Ovary (tissue), 9 donors: ENCODE results near the gene GATA3. TPM values are rescaled to one million over a fixed set of nuclear protein-coding genes. Genes with fewer than 3 reads are reported as not detected.

ENCODE experiments used
- DNase-seq, 5 donors: peaks; one replicate each; pipeline ENCODE4 v3.0.0-alpha.2; 2019 to 2020
- H3K27ac ChIP-seq, 2 donors: fragments of 200-600 bp; one replicate each; pipeline versions ENCODE4 v1.5.1 to v1.8.0; 2019 to 2022
- H3K27me3 ChIP-seq: fragments of 200-600 bp; one replicate; pipeline ENCODE4 v1.8.0; 2022
- H3K36me3 ChIP-seq: fragments of 200-600 bp; sonication (generic); one replicate; pipeline ENCODE4 v1.5.1; 2019
- H3K4me1 ChIP-seq: one replicate; pipeline ENCODE4 v1.8.1; 2013; ENCODE audit warnings: mild to moderate bottlenecking, moderate library complexity; ENCODE audit not compliant: insufficient read depth
- H3K4me3 ChIP-seq: fragments of 200-600 bp; sonication (generic); one replicate; pipeline ENCODE4 v1.5.1; 2017
- H3K9me3 ChIP-seq, 2 donors: fragments of 200-600 bp in 1 of 2; sonication (generic) in 1 of 2; one replicate each; pipeline versions ENCODE4 v1.5.1 to v1.8.1; 2013 to 2019; ENCODE audit warnings: mild to moderate bottlenecking in 1 of 2, moderate library complexity in 1 of 2
- EP300 ChIP-seq: sonication (generic); formaldehyde crosslinking; IDR thresholded peaks from one replicate; pipeline ENCODE4 v1.6.1; 2017; ENCODE audit warnings: antibody characterized with exemption
- POLR2A ChIP-seq: fragments of 450-650 bp; IDR thresholded peaks from one replicate; pipeline ENCODE4 v1.6.1; 2017; ENCODE audit warnings: antibody characterized with exemption, mild to moderate bottlenecking, moderate library complexity
- WGBS, 3 donors: extraction: QIAGEN DNeasy Blood & Tissue Kit in 1 of 3; methylation state at CpG; one replicate each; pipeline versions ENCODE4 v1.1.5 to v1.1.7; 2013 to 2017; 5-methylcytosine and 5-hydroxymethylcytosine counted together
- intact Hi-C, 4 donors: fragments of 100-400 bp; cut with DNase I; formaldehyde crosslinking; loops; one replicate each; pipeline versions ENCODE4 v1.11.0 to v1.15.1; 2022 to 2023
- polyA plus RNA-seq, 2 donors: library from polyadenylated mRNA; stranded (reverse); fragments of 200-250 nt in 1 of 2; fragments of 350-450 nt in 1 of 2; fragmentation: Illumina TruSeq in 1 of 2; extraction: RNeasy Lipid Tissue Mini Kit (QIAGEN cat#74804) in 1 of 2; gene quantifications; one replicate each; pipeline ENCODE4 v1.2.3, GENCODE V29; 2013 to 2014
- total RNA-seq, 7 donors: library from RNA; depleted of rRNA in 2 of 7; stranded (reverse); fragments of >200 nt in 2 of 7; fragmentation: NEBNext Ultra II Directional in 3 of 7; extraction: Animal tissue kit (Norgen Biotek cat#: 25700) in 3 of 7; gene quantifications; one replicate each; pipeline versions ENCODE4 v1.1.0 to v1.2.4, GENCODE V29; 2016 to 2023
- TF ChIP-seq, protein P1 (sequence below), 3 donors: fragments of 450-650 bp in 2 of 3; fragments of 200-600 bp in 1 of 3; IDR thresholded peaks; one replicate each; pipeline versions ENCODE4 v1.5.1 to v1.8.0; 2016 to 2022; ENCODE audit warnings: antibody characterized with exemption in 3 of 3, mild to moderate bottlenecking in 1 of 3
- donor health status: DM: no; HTN: no; CAD: no; lungs with moderate emphysema.
- donor health status: DM: no; HTN: no; CAD: no.
- donor health status: Bipolar disorder and iron deficiency.
- donor health status: DM: yes; HTN: yes; CAD: no.
- donor health status: DM: no; HTN: no; CAD: no.
- donor health status: DM: yes; HTN: yes; CAD: no.

The GATA3 gene
- total and polyA plus RNA-seq, 9 donors, result 0.15 to 0.48 (median 0.38) TPM; not detected in 2

DNA sequence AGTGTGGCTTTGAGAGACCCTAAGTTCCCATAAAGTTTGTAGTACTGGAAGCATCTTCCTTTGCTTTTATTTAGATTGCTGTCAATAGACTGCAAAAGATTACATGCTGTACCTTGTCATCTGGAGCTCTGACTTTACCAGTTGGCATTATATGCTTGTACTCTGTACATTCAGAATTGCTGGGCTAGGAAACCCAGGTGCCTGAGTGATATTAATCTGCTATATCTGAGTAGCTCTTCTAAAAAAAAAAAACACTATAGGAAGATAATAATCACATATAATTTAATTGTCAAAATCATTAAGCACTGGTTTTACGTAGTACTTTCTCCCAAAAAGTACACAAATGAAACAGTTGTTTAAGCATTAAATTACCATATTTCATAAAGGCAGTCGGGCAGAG, 12.3 kb downstream of the GATA3 start:
- DNase-seq, result no peak
- Histone ChIP-seq H3K27ac (no peak overlapping the region), H3K9me3 (no peaks in the 10 kb centered on the region), H3K36me3 (no peaks in the 10 kb centered on the region), H3K27me3 (no peaks in the 10 kb centered on the region), H3K4me3 (no peak overlapping the region), H3K4me1 (no peaks in the 10 kb centered on the region)
- intact Hi-C loops, result no loop called here
- TF ChIP-seq, protein P1, sequence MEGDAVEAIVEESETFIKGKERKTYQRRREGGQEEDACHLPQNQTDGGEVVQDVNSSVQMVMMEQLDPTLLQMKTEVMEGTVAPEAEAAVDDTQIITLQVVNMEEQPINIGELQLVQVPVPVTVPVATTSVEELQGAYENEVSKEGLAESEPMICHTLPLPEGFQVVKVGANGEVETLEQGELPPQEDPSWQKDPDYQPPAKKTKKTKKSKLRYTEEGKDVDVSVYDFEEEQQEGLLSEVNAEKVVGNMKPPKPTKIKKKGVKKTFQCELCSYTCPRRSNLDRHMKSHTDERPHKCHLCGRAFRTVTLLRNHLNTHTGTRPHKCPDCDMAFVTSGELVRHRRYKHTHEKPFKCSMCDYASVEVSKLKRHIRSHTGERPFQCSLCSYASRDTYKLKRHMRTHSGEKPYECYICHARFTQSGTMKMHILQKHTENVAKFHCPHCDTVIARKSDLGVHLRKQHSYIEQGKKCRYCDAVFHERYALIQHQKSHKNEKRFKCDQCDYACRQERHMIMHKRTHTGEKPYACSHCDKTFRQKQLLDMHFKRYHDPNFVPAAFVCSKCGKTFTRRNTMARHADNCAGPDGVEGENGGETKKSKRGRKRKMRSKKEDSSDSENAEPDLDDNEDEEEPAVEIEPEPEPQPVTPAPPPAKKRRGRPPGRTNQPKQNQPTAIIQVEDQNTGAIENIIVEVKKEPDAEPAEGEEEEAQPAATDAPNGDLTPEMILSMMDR (IDR thresholded peaks at IDR 0.05), result no peak
- no peak for TF ChIP-seq POLR2A
- TF ChIP-seq EP300, result no peak
- 67 to 81% (median 67%) methylated on average over 2 of the region's 2 CpGs for WGBS, 3 donors

DNA sequence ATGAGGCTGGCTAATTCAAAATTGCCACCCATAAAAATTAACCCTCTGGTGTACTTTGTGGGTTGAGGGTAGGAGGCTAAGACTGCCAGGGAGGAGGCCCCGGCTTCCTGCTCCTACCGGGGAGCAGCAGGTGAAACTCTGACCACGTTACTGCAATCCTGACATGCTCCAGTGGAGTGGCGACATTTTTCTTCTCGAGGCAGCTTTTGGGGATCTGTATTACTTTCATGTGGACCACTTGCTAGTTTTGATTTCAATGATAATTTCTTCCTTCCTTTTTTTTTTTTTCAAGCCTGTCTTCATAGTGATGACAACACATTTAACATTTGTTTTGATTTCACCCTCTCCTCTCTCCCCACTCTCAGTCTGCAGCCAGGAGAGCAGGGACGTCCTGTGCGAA, 14.6 kb downstream of the GATA3 start:
- 85 to 90% (median 85%) methylated on average over 7 of the region's 7 CpGs for WGBS, 3 donors
- Histone ChIP-seq H3K36me3 (no peaks in the 10 kb centered on the region), H3K27me3 (no peaks in the 10 kb centered on the region)

DNA sequence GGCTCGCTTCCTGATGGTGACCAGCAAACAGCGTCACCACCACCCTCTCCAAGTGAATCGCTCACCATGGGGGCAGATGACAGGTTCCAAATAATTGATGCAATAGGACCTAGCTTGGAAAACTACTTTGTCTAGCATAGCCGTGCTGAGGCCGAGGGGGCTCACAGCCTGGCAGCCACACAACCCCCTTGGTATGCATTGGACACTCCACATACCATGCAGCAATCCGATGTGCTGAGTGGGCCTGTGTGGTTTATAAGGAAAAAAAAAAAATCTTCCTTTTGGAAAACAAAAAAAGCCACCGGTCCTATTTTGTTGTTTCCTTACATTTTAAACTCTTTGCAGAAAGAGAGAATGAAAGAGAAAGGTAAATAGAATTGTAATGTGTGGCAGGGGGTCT, 15.1 kb downstream of the GATA3 start:
- intact Hi-C loops, result no loop called here
- no peaks in the 10 kb centered on the region for H3K4me1 ChIP-seq
- WGBS, 3 donors, result 75 to 90% (median 85%) methylated on average over 7 of the region's 7 CpGs
- TF ChIP-seq EP300, result no peak
- TF ChIP-seq POLR2A, result no peak
- TF ChIP-seq, protein P1 (IDR thresholded peaks at IDR 0.05), result no peak
- no peaks in the 10 kb centered on the region for H3K27me3 ChIP-seq
- no peak for DNase-seq
- no peaks in the 10 kb centered on the region for H3K36me3 ChIP-seq
- H3K27ac ChIP-seq, result no peak overlapping the region
- H3K9me3 ChIP-seq, result no peaks in the 10 kb centered on the region
- H3K4me3 ChIP-seq, result no peak overlapping the region

More for the DNA sequence above, 14.6 kb downstream of the GATA3 start:
- no peaks in the 10 kb centered on the region for H3K4me1 ChIP-seq
- H3K27ac ChIP-seq, result no peak overlapping the region
- TF ChIP-seq EP300 (no peak), POLR2A (no peak)
- TF ChIP-seq, protein P1 (IDR thresholded peaks at IDR 0.05), result no peak
- intact Hi-C loops, result no loop called here
- no peaks in the 10 kb centered on the region for H3K9me3 ChIP-seq
- H3K4me3 ChIP-seq, result no peak overlapping the region
- DNase-seq, result no peak

DNA sequence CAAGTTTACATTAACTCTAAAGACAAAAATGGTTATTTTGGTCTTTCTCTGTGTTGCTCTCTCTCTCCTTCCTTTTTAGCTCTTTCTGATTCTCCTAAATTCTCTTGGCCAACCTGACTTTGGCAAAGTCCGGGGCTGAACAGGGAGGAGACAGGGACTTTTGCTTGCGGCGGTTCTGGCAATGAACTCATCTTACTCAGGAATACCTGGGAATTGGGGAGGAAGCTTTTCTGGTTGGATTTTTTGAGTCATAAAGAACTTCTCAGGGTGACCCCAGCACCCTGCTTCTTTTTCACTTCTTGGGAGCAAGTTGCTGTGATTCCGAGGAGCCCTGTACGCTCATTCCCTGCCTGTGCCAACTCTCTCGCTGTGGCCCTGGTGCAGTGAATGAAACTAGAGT, 16.0 kb downstream of the GATA3 start:
- no peaks in the 10 kb centered on the region for H3K27me3 ChIP-seq
- intact Hi-C loops, result no loop called here
- H3K36me3 ChIP-seq, result no peaks in the 10 kb centered on the region
- no peak overlapping the region for H3K4me3 ChIP-seq
- no peaks in the 10 kb centered on the region for H3K4me1 ChIP-seq
- no peaks in the 10 kb centered on the region for H3K9me3 ChIP-seq
- TF ChIP-seq EP300, result no peak
- TF ChIP-seq, protein P1 (IDR thresholded peaks at IDR 0.05), result no peak
- no peak for TF ChIP-seq POLR2A
- DNase-seq, result no peak
- WGBS, 3 donors, result 87 to 91% (median 90%) methylated on average over 6 of the region's 6 CpGs
- H3K27ac ChIP-seq, result no peak overlapping the region

DNA sequence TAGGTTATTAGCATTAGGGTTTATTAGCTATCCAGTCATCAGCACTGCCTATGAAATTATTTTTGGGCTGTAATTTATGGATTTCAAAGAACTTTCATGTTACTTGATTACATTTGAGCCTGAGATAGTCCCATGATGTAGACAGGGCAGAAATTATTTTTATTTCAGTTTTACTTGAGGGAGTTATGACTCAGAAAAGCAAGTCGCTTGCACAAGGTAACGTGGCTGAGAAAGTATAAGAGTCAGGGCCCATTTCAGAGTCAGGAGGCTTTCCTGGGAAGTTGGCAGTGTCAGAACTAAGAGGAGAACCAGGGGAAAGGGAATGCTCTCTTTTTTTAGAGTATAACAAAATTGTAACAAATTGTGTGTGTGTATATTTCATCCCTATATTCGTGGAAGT, 16.5 kb downstream of the GATA3 start:
- no peak for DNase-seq
- no peaks in the 10 kb centered on the region for H3K36me3 ChIP-seq
- H3K4me1 ChIP-seq, result no peaks in the 10 kb centered on the region
- H3K27ac ChIP-seq, result no peak overlapping the region
- no peak overlapping the region for H3K4me3 ChIP-seq
- H3K9me3 ChIP-seq, result no peaks in the 10 kb centered on the region
- no peaks in the 10 kb centered on the region for H3K27me3 ChIP-seq
- TF ChIP-seq, protein P1 (IDR thresholded peaks at IDR 0.05), result no peak
- TF ChIP-seq EP300 (no peak), POLR2A (no peak)
- intact Hi-C loops, result no loop called here
- 76 to 81% (median 77%) methylated on average over 3 of the region's 3 CpGs for WGBS, 3 donors
